GM19035 (cell line): ENCODE measurements around the gene TCF4.

ENCODE experiments used
- ATAC-seq: cut with Tn5 transposase; IDR thresholded peaks from one replicate; pipeline ENCODE4 v1.9.1; 2021; ENCODE audit not compliant: unreplicated experiment

TCF4 gene

DNA sequence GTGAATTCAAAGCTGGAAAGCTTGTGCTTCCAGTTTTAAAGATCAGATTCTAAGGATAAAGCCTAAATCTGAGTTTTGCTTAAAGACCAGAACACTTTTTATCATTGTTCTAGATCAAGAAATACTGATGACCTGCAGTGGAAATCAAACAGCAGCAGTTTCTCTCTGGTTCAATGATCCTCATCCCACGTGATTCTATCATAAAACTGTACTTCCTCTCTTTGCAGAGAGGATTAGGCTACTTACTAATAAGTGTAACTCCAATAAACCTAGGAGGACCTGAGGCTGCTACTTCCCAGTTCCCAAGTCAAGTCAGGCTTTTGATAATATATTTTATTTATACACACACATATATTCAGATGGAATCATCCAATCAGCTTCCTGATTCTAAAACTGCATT is 81.9 kb downstream of the TCF4 start:
- no peak for ATAC-seq

- ATAC-seq: no peak
These were observed 83.2 kb downstream of the TCF4 start for GRCh38 chr18:55504808-55505207.

- ATAC-seq: no peak
These were observed 84.7 kb downstream of the TCF4 start for GRCh38 chr18:55503167-55503820.

- ATAC-seq: no peak
These were observed 85.8 kb downstream of the TCF4 start for GRCh38 chr18:55501982-55502710.

DNA sequence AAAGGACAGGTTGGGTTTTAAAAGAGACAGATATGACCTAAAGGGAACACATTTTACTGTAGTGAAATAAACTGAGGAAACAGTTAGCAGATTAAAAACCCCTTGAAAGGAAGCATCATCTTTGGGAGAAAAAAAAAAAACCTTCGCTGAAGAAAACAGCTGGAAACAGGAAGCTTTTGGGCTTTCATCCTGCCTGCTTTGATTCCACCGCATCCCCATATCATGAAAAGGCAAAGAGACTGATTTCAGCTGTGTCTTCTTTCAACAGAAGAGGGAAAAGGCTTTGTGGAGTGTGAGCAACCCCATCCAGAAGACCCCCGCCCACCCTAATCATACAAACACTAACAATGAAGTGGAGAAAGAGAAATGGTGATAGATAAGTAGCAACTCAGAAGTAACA is 86.4 kb downstream of the TCF4 start:
- ATAC-seq: no peak

- ATAC-seq: no peak
These were observed 87.5 kb downstream of the TCF4 start for GRCh38 chr18:55500316-55501086.

- no peak for ATAC-seq
These were observed 88.5 kb downstream of the TCF4 start for GRCh38 chr18:55499526-55499925.

GRCh38 chr18:55497825-55498403 is 90.1 kb downstream of the TCF4 start:
- no peak for ATAC-seq

- no peak for ATAC-seq
These were observed 93.1 kb downstream of the TCF4 start for GRCh38 chr18:55494899-55495298.

DNA sequence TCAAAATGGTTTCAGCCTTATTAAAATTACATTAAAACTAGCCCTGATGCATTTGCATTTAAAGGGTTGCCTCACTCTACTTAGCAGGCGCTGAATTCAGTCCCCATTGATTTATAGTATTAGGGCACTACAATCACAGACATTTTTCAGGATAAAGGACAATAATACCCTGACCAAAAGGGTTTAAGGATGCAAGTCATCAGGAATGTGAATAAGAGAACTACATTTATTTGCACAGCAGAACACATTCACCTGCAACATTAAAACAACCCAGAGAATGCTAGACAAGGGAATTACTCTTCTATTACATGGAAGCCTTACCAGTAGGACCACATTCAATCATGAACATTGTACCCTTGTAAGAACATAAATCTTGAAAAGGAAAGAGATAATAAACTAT is 93.6 kb downstream of the TCF4 start:
- no peak for ATAC-seq

- ATAC-seq: no peak
These were observed 96.4 kb downstream of the TCF4 start for GRCh38 chr18:55491616-55492015.

- ATAC-seq: peak; percentile 79
These were observed 98.7 kb downstream of the TCF4 start for GRCh38 chr18:55489034-55489986.

- no peak for ATAC-seq
These were observed 99.5 kb downstream of the TCF4 start for GRCh38 chr18:55488473-55488872.

GRCh38 chr18:55487997-55488396 is 100.0 kb downstream of the TCF4 start:
- ATAC-seq: no peak

GRCh38 chr18:55486936-55487335 is 101.1 kb downstream of the TCF4 start:
- no peak for ATAC-seq

DNA sequence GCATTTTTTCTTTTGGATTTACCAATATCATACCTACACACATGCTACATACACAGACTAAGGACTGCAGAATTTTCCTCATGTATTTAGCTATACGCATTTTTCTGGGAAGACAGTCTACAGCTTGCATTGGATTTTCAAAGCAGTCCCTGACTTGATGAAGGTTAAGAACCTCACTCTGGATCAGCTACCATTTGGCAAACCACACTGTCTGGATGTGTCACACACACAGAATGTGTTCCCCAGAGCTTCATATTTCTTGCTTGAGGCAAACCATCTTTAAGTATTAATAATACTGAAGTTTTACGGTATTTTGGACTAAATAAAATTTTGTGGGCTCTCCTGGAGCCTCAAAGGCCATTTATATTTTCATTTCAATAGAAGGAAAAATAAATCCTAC is 102.3 kb downstream of the TCF4 start:
- ATAC-seq: no peak

DNA sequence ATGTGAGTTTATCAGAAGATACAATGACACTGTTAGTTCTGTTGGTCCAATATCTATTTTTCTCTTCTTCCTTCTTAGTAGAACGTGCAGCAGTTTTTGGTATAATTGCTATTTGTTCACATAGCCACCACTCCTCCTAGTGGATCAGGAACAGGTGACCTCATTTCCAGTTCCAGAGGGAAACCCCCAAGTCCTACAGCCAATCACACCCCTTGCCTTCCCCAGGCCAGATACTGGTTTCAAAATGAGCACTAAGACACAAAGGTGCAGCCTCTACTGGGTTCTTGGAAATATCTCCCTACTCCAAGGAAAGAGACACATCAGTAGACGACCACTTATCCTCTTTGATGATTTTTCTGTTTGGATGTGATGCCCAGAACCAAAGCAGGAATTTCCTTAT is 103.2 kb downstream of the TCF4 start:
- no peak for ATAC-seq

DNA sequence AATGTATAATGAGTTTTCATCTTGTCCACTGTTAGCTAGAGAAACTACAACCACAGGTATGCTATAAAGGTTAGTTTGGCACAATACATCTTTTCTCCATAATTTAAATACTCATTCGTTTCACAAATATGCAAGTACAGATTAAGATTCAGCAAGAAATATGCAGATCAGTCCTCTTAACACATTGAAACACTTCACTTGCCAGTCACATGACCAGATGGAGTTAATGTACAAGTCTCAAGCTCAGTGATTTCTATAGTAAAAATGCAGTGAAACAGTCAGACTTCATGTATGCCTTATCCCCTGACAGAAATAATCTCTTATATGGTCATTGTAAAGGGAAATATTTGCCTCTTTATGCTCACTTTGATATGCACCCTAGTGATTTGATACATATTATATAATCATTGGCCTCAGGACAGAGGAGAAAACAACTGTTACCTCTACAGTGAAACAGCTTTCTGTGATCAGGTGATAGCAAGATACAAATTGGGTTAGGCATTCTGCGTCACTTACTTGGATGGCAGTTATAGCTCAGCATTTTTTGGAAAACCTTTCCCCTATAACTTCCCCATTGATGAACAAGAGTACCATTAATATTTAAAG is 104.6 kb downstream of the TCF4 start:
- no peak for ATAC-seq

DNA sequence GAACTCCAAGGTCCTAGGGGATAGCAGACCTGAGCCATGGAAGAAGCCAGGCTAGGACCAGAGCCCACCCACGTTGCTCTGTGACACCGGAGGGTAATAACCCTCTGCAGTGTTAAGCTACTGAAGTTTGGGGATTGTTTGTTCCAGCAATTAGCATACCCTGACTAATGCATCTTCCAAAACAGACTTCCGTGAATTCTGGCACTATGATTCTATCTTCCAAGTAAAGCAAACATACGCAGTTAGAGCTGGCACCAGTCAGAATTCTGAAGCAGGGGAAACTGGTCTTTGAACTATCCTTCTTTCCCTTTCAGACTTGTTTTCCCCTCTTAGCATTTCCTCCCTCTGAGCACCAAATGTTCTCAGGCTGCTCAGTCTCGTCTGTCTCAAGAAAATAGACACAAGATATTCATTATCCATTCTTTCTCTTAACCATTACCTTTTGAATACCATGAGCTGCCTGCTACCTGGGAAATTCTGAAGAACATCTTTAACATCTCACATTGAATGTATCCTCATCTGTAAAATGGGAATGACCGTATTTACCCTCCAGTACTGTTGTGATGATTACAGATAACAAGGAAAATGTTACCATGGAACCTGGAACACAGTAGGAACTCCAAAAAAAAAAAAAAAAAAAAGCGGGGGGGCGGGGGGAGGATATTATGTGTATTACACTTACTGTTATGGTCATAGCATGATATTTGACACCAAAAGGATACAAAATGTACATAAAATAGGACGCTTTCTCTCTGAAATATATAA is 108.2 kb downstream of the TCF4 start:
- ATAC-seq: no peak
